Measurements from ENCODE around the gene TNFRSF12A.

TNFRSF12A gene

GRCh38 chr16:3026609-3027488, 6.7 kb downstream of the TNFRSF12A start:
- DNase-seq (ENCODE audit: low read depth) = no peak

DNA sequence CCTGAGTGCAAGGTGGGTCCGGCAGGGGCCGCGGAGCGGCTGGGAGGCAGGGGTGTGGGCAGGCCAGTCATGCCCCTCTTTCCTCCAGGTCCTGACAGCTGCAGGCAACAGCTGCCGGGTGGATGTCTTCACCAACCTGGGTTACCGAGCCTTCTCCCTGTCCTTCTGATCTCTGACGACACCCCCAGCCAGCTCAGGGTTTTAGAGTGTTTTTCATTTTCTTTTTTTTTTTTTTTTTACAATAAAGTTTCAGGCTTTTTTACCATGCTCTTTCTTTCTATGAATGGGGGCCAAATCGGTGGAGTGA, 7.3 kb downstream of the TNFRSF12A start:
- DNase-seq (ENCODE audit: low read depth) = no peak

DNA sequence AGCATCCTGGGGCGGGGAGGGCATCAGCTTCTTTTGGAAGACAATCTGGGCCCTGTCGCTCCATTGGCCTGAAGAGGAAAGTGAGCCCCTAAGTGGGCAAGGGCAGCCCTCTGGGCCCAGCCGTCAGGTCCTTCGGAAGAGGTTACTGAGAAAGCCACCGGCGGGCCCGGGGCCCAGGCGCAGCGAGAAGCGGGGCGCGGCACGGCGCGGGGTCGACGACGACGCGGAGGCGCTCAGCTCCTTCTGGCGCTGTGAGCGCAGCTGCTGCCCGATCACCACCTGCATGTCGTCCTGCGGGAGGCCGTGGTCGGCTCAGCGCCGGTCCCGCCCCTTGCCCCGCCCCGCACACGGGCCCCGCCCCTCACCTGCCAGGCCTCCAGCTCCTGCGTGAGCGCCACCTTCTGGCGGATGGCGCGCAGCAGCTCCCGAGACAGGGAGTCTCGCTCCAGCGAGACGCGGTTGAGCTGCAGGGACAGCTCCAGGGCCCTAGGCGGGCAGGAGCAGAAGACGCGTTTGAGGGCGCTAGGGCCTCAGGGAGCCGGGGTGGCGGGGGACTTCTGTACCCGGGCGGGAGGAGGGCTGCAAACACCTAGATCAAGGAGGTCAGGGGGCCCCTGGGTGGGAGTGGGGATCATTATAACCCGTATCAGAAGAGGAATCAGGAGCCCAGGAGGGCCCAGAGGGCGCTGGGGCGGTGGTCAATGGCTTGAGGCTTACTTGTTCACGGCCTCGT, 8.0 kb downstream of the TNFRSF12A start:
- DNase-seq (ENCODE audit: low read depth) = peak; percentile 91

GRCh38 chr16:3028716-3029319, 8.7 kb downstream of the TNFRSF12A start:
- DNase-seq (ENCODE audit: low read depth) = no peak

- peak; percentile 53 for DNase-seq (ENCODE audit: low read depth)
Observed at GRCh38 chr16:3029491-3030221, 9.5 kb downstream of the TNFRSF12A start.

GRCh38 chr16:3030222-3031212, 10.3 kb downstream of the TNFRSF12A start:
- no peak for DNase-seq (ENCODE audit: low read depth)

GRCh38 chr16:3032624-3033023, 12.5 kb downstream of the TNFRSF12A start:
- no peak for DNase-seq (ENCODE audit: low read depth)

- DNase-seq (ENCODE audit: low read depth) = no peak
Observed at GRCh38 chr16:3035289-3035971, 15.3 kb downstream of the TNFRSF12A start.

GRCh38 chr16:3035972-3036725, 16.0 kb downstream of the TNFRSF12A start:
- DNase-seq (ENCODE audit: low read depth) = no peak

DNA sequence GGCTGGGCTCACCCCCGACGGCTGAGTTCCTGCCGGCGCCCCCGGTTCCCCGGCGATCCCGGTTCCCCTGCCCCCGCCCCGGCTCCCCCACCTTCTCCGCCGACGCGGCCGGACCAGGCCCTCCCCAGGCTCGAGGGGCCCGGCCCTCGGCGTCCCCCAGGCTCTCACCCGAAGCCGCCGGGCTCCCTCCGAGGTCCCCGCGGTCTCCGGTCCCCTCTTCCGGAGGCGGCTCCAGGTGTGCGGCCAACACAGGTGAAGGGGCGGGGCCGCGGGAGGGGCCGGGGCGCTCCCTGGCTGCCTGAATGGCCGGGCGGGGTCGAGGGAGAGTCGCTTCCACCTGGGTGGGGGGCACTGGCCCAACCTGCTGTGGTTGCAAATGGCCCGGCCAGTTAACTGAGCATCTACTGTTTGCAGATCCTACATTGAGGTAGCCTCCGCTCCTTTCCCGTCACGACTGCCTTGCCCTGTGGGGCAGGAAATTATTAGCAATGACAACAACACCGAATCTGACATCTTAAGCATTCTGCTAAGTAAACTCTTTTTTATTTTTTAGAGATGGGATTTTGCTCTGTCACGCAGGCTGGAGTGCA, 16.7 kb downstream of the TNFRSF12A start, which contains the start of gene BICDL2:
Gene BICDL2, minus strand, starts transcription at position 219 of the 590 bp plus-strand sequence. CDS start 1,448 bp downstream, outside the sequence.
- DNase-seq (ENCODE audit: low read depth) = no peak

DNA sequence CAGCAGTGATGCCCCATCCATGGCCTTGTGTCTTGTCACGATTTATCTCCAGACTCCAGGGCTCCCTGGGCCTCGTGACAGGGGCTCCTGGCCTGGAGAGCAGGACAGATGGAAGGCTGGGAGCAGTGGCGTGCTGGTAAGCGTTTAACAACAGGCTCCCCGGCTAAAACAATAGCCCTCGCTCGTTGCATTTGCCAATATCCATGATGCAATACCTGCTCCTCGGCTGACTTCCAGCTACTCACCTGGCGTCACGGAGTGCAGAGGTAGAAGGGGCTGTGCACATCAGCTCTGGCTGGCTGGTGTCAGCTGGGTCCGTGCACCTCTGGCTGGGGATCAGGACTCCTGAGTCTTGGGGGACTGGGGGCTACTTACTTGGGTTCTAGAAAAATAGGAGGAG, 18.1 kb downstream of the TNFRSF12A start:
- DNase-seq (ENCODE audit: low read depth) = no peak

DNA sequence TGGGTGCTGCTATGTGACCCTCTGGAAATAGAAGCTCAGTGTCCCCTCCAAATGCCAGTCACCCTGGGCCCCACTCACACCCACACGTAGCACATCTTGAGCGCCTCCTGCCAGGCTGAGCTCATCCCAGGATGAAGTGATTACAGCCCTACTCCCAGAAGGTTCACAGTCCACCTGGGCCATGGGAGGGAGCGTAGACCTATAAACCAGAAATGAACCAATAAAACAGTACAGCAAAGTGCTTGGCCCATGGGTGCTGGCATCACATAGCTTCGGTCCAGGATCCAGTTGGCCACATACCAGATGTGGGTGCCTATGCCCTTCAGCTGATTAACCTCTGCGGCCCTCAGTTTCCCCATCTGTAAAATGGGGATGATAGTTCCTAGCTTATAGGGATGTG, 18.7 kb downstream of the TNFRSF12A start:
- DNase-seq (ENCODE audit: low read depth) = no peak

- DNase-seq (ENCODE audit: low read depth) = no peak
Observed at GRCh38 chr16:3042376-3042775, 22.2 kb downstream of the TNFRSF12A start.

DNA sequence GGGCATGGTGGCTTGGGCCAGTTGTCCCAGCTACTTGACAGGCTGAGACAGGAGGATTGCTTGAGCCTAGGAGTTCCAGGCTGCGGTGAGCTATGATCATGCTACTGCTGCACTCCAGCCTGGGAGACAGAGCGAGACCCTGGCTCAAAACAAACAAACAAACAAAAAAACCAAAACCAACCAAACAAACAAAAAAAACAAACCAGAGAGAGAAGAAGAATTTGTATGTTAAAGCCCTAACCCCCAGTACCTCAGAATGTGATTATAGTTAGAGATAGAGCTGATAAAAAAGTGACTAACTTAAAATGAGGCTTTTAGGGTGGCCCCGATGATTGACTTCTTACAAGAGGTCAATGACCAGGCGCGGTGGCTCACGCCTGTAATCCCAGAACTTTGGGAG, 24.5 kb downstream of the TNFRSF12A start:
- no peak for DNase-seq (ENCODE audit: low read depth)

DNA sequence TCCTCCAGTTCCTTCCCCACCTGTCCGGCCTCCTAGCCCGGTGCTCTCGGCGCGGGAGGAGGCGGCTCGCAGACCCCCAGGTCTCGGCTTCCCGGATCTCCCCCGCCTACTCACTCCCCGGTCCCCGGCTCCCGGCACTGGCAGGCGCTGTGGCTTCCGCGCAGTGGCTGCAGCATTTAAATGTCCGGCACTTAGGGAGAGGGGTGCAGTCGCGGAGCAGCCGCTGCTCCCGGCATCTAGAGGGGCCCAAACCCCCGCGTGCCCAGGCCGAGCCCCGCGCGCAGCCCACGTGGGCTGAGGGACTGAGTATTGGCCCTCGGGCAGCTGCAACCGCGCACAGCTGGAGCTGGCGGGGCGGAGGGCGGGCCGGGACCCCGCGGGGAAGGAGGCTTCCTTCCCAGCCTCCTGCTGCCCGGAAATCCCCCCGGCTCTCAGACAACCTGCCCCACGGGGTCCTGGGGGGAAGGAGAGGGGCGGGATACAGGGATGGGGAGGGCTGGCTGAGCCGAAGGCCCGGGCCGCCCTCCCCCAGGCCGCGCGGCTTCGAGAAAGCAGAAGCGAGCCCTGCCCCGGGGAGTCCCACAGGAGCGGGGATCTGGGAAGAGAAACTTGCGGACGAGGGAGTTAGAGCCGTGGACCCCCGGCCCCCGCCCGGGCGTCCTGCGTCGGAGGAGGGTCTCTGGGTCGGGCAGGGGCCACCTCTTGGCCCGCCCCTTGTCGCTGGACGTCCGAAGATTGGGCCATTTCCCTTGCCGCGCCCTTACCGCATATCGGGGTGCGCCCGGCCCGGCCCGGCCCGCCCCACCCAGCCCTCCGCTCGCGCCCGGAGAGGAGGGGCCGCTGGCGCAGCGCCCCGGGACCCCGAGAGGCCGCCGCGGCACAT, 25.8 kb downstream of the TNFRSF12A start, which contains the start of gene MMP25:
Gene MMP25, plus strand, starts transcription at position 804 of the 883 bp plus-strand sequence. CDS start 357 bp downstream, outside the sequence.
- DNase-seq (ENCODE audit: low read depth) = no peak

DNA sequence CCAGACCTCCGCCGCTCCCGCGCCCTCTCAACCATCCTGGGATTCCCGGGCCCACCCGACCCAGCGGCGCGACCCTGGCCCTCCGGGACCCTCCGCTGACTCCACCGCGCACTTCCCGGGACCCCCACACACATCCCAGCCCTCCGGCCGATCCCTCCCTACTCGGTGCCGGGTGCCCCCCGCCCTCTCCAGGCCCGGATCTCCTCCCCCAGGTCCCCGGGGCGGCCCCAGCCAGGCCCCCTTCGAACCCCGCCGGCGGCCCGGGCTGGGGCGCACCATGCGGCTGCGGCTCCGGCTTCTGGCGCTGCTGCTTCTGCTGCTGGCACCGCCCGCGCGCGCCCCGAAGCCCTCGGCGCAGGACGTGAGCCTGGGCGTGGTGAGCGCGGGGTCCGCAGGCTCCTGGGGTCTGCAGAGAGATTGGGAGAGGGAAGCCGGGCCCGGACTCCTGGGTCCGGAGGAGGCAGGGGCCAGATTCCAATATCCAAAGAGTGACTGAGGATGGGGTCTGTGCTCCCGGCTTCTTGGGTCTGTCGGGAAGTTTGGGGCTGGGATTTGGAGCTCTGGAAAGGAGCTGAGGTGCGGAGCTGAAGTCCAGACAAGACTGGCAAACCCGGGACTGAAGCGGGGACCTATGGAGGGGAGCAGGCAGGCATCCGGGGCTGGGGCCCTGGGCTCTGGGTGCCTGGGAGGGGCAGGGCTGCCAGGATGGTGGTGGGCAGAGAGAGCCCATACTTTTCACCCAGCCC, 26.6 kb downstream of the TNFRSF12A start:
- DNase-seq (ENCODE audit: low read depth) = no peak

DNA sequence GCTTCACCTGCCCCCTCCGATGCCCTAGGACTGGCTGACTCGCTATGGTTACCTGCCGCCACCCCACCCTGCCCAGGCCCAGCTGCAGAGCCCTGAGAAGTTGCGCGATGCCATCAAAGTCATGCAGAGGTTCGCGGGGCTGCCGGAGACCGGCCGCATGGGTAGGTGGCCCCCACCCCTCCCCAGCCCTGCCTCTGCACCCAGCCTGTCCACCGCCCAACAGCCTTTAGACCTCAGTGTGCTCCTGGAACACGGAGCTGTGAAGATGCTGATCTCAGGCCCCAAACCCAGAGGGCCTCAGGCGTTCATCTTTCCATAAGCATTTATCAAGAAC, 27.2 kb downstream of the TNFRSF12A start:
- DNase-seq (ENCODE audit: low read depth) = no peak
